Stomach (tissue), 4 donors: ENCODE data around the gene ESPNL.

Experiments
- POLR2A ChIP-seq, 4 donors: fragments of 450-650 bp; IDR thresholded peaks; one replicate each; pipeline ENCODE4 v1.6.1; 2016; ENCODE audit warnings: antibody characterized with exemption in 4 of 4, control low read depth in 2 of 4, mild to moderate bottlenecking in 1 of 4, moderate library complexity in 1 of 4
- POLR2AphosphoS5 ChIP-seq, 3 donors: sonication (generic); formaldehyde crosslinking; IDR thresholded peaks; one replicate each; pipeline ENCODE4 v1.6.1; 2016; ENCODE audit warnings: antibody characterized with exemption in 3 of 3
- TF ChIP-seq, protein P1 (sequence below), 7 experiments: fragments of 450-650 bp in 4 of 7; fragments of 200-600 bp in 3 of 7; sonication (generic) in 3 of 7; IDR thresholded peaks; one replicate each; pipeline ENCODE4 v1.5.1; 2016 to 2019; ENCODE audit warnings: antibody characterized with exemption in 7 of 7, control low read depth in 2 of 7, mild to moderate bottlenecking in 1 of 7

DNA sequence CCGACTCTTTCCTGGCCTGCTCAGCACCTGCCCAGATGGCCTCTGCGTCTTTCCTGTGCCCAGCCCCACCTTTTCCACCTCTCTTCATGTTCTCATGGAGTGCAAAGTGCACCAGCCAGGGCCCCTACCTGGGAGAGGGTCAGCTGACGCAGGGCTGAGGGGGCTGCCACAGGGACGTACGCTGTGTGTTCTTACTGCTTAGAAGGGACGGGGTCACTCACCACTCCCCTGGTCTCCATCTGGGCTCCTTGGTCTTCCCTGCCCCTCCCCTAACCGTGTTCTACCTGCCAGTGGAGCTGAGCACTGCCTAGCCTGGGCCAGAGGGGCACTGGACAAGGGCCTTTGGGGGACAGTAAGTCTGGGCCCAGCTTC lies 67.2 kb downstream of the ESPNL start:
- TF ChIP-seq POLR2A (IDR thresholded peaks at IDR 0.05) (no peak), POLR2AphosphoS5 (IDR thresholded peaks at IDR 0.05) (no peak)
- TF ChIP-seq, protein P1, sequence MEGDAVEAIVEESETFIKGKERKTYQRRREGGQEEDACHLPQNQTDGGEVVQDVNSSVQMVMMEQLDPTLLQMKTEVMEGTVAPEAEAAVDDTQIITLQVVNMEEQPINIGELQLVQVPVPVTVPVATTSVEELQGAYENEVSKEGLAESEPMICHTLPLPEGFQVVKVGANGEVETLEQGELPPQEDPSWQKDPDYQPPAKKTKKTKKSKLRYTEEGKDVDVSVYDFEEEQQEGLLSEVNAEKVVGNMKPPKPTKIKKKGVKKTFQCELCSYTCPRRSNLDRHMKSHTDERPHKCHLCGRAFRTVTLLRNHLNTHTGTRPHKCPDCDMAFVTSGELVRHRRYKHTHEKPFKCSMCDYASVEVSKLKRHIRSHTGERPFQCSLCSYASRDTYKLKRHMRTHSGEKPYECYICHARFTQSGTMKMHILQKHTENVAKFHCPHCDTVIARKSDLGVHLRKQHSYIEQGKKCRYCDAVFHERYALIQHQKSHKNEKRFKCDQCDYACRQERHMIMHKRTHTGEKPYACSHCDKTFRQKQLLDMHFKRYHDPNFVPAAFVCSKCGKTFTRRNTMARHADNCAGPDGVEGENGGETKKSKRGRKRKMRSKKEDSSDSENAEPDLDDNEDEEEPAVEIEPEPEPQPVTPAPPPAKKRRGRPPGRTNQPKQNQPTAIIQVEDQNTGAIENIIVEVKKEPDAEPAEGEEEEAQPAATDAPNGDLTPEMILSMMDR (IDR thresholded peaks at IDR 0.05) = no peak
